Activated CD8-positive, alpha-beta memory T cell treated with anti-CD3 and anti-CD28 coated beads, Interleukin-2, amount 10 ng/mL, durations not matched to agents 7 days and 5 days (primary cell): Measurements from ENCODE around the gene GIMAP6. TPM values are rescaled to one million over a fixed set of nuclear protein-coding genes. Genes with fewer than 3 reads are reported as not detected.
"Not testable (repeated sequence)": the region's sequence is repeated elsewhere in the genome, so short reads cannot be mapped to it uniquely, and the experiment has no call there.

ENCODE experiments used
- ATAC-seq: fragments of 150-1000 bp; cut with Tn5 transposase; one replicate; pipeline ENCODE4 v1.10.0; 2021; ENCODE audit warnings: moderate library complexity
- CTCF ChIA-PET: fragments of 350-600 bp; sonication (Branson Sonifier 250); formaldehyde crosslinking; loops from one replicate; lab custom pipeline; 2021; ENCODE audit warnings: antibody characterized with exemption; lab: Charles Lee
- DNase-seq: peaks from one replicate; pipeline ENCODE4 v3.0.0-alpha.2; 2020
- H3K27ac Mint-ChIP-seq: one replicate; pipeline ENCODE4 v1.8.0; 2021; ENCODE audit warnings: mild to moderate bottlenecking, mixed read lengths
- H3K27me3 Mint-ChIP-seq: one replicate; pipeline ENCODE4 v1.8.0; 2021; ENCODE audit warnings: mixed read lengths
- H3K36me3 Mint-ChIP-seq: one replicate; pipeline ENCODE4 v1.8.0; 2021; ENCODE audit warnings: mild to moderate bottlenecking, mixed read lengths
- H3K4me1 Mint-ChIP-seq: one replicate; pipeline ENCODE4 v1.8.0; 2021; ENCODE audit warnings: mixed read lengths
- H3K4me3 Mint-ChIP-seq: one replicate; pipeline ENCODE4 v1.8.0; 2021; ENCODE audit warnings: mild to moderate bottlenecking, moderate library complexity, mixed read lengths
- H3K9me3 Mint-ChIP-seq: one replicate; pipeline ENCODE4 v1.8.0; 2022; ENCODE audit warnings: low read depth, mixed read lengths
- total RNA-seq, 2 experiments: library from RNA; stranded (reverse); gene quantifications; one replicate each; pipeline ENCODE4 v1.2.3, GENCODE V29; 2021

Gene GIMAP6
- total RNA-seq, 2 experiments from 2014 or later = 54.6 to 65.0 TPM

DNA sequence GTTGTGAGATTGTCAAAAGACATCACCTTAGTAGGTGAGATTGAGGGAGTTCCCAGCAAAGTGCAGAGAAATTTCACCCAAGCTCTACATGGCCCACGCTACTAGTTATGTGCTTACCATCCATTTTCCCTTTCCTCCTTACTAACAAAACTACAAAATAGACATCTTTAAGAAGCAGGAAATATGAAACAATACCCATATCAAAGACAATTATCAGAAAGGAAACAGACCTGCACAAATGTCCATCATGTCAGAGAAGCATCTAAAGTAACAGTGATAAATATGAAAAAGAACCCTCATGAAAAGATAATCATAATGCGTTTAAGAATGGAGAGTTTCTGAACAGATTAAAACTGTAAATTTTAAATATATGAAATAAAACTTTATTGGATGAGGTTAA, 36.8 kb downstream of the GIMAP6 start:
- ATAC-seq = no peak
- CTCF ChIA-PET = no interaction called here
- peaks cover 62% of the 10 kb centered on the region for H3K36me3 Mint-ChIP-seq

GRCh38 chr7:150594805-150595204, 37.4 kb downstream of the GIMAP6 start:
- H3K27ac Mint-ChIP-seq = no peak overlapping the region
- peaks cover 4% of the 10 kb centered on the region for H3K4me1 Mint-ChIP-seq
- peaks cover 21% of the 10 kb centered on the region for H3K9me3 Mint-ChIP-seq
- DNase-seq = no peak
- ATAC-seq = no peak
- H3K27me3 Mint-ChIP-seq = no peaks in the 10 kb centered on the region
- CTCF ChIA-PET = no interaction called here
- peaks cover 60% of the 10 kb centered on the region for H3K36me3 Mint-ChIP-seq
- no peak overlapping the region for H3K4me3 Mint-ChIP-seq

More for the DNA sequence above, 36.8 kb downstream of the GIMAP6 start:
- Mint-ChIP-seq H3K4me1 (peaks cover 4% of the 10 kb centered on the region), H3K27me3 (no peaks in the 10 kb centered on the region), H3K9me3 (peaks cover 24% of the 10 kb centered on the region), H3K27ac (no peak overlapping the region), H3K4me3 (no peak overlapping the region)
- DNase-seq = no peak

GRCh38 chr7:150587551-150587950, 44.6 kb downstream of the GIMAP6 start:
- H3K27me3 Mint-ChIP-seq = no peaks in the 10 kb centered on the region
- peaks cover 23% of the 10 kb centered on the region for H3K9me3 Mint-ChIP-seq
- H3K4me1 Mint-ChIP-seq = peaks cover 23% of the 10 kb centered on the region
- no peak for ATAC-seq
- no peak for DNase-seq
- H3K27ac Mint-ChIP-seq = no peak overlapping the region
- CTCF ChIA-PET = interaction anchor here (1.1 to 1.4 kb wide), 3 partner anchors 17 to 138 kb away, joined by 3 read pairs; partner anchors contain the start of gene GIMAP1
- H3K36me3 Mint-ChIP-seq = peaks cover 46% of the 10 kb centered on the region
- H3K4me3 Mint-ChIP-seq = no peak overlapping the region

- peak; percentile 68 for ATAC-seq
- Mint-ChIP-seq H3K4me1 (peaks cover 23% of the 10 kb centered on the region), H3K27me3 (no peaks in the 10 kb centered on the region), H3K27ac (peak overlapping the region; percentile 77), H3K9me3 (peaks cover 19% of the 10 kb centered on the region), H3K36me3 (peaks cover 41% of the 10 kb centered on the region), H3K4me3 (no peak overlapping the region)
- no peak for DNase-seq
- CTCF ChIA-PET = interaction anchor here (1.1 to 1.4 kb wide), 2 partner anchors 17 to 129 kb away, joined by 3 read pairs; partner anchors contain the start of gene GIMAP1
Measured at GRCh38 chr7:150586785-150587152, 45.4 kb downstream of the GIMAP6 start.

- DNase-seq = no peak
- CTCF ChIA-PET = interaction anchor here (0.6 to 1.4 kb wide), 3 partner anchors 16 to 130 kb away, joined by 3 read pairs; partner anchors contain the start of gene GIMAP1
- Mint-ChIP-seq H3K4me3 (no peak overlapping the region), H3K36me3 (peaks cover 38% of the 10 kb centered on the region), H3K27ac (peak overlapping the region; percentile 77), H3K27me3 (no peaks in the 10 kb centered on the region), H3K4me1 (peaks cover 23% of the 10 kb centered on the region), H3K9me3 (peaks cover 16% of the 10 kb centered on the region)
- peak; percentile 61 for ATAC-seq
Measured at GRCh38 chr7:150586068-150586784, 46.0 kb downstream of the GIMAP6 start.

DNA sequence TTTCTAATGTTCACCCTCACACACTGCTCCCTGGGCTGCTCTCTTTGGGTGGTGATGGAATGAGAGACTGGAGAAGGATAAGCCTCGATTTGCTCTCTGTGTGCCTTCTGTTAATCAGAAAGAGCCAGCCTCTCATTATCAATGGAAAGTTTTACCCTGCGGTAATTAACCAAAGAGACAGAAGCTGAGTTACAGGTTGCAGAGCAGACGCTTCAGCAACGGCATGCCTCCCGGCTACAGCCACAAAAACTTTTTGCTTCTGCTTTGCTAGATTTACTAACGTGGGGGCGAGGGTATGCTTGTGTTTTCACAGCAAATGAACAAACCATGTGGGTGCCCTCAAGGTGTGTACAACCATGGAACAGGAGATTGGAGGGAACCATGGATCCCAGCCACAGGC, 47.0 kb downstream of the GIMAP6 start:
- Mint-ChIP-seq H3K4me3 (no peak overlapping the region), H3K36me3 (peaks cover 38% of the 10 kb centered on the region), H3K9me3 (peaks cover 23% of the 10 kb centered on the region), H3K4me1 (peaks cover 31% of the 10 kb centered on the region), H3K27me3 (no peaks in the 10 kb centered on the region), H3K27ac (no peak overlapping the region)
- CTCF ChIA-PET = no interaction called here
- ATAC-seq = no peak
- DNase-seq = no peak

DNA sequence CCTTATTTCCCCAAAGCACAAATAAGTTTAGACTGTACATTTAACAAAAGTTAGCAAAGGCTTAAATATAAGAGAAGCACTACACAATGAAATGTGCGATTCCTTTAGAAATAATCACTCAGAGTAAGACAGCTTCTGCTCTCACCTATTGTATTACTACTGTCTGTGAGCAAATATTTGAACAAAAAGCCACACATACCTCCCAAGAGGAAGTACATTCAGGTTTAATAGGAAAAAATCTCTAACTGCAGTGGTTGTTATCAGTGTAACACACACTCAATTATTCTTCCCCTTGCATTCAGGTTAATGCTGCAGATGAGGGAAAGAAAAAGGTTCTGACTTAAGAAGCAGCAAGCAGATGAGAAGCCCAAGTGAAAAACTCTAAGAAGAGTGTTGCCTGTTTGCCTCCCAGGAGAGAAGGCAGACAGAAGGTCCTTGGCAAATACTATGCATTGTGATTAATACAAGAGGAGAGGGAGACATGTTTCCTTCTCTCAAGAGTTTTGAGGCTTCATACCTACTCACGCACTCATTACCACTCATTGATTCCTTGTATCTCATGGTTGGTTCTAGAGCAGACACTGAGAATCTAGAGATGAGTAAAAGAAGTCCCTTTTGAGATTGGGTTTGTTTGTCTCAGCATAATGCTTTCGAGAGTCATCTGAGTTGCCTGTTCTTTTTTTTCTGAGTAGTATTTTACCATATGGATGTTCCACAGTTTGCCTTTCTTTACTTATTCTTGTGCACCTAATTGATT, 51.4 kb downstream of the GIMAP6 start:
- Mint-ChIP-seq H3K36me3 (peaks cover 61% of the 10 kb centered on the region), H3K9me3 (peaks cover 29% of the 10 kb centered on the region), H3K4me1 (peaks cover 25% of the 10 kb centered on the region), H3K27me3 (no peaks in the 10 kb centered on the region), H3K27ac (no peak overlapping the region), H3K4me3 (no peak overlapping the region)
- CTCF ChIA-PET = interaction anchor here (0.9 kb wide), 1 partner anchor 132 kb away, joined by 3 read pairs; no protein-coding TSS in a partner anchor
- peak; percentile 16 for ATAC-seq
- no peak for DNase-seq

- ATAC-seq, H3K4me3 Mint-ChIP-seq, H3K27me3 Mint-ChIP-seq, CTCF ChIA-PET, H3K27ac Mint-ChIP-seq: not testable (repeated sequence)
- H3K36me3 Mint-ChIP-seq = peaks cover 68% of the 10 kb centered on the region
- H3K4me1 Mint-ChIP-seq = peaks cover 21% of the 10 kb centered on the region
- DNase-seq = peak; percentile 56
- H3K9me3 Mint-ChIP-seq = peaks cover 29% of the 10 kb centered on the region
Measured at GRCh38 chr7:150579979-150580637, 52.1 kb downstream of the GIMAP6 start.

Other genes starting within 250 kb of the GIMAP6 start
- gene GIMAP8, start 181.8 kb downstream of the GIMAP6 start, total RNA-seq = 10 to 100 TPM in 1 of 2 experiments, 1 to 10 TPM in 1; 9.9 to 13.1 TPM
- 10 to 100 TPM; 49.9 to 89.7 TPM for gene GIMAP7, start 117.5 kb downstream of the GIMAP6 start, total RNA-seq
- gene GIMAP4, start 65.0 kb downstream of the GIMAP6 start, total RNA-seq = 100 to 1,000 TPM in 1 of 2 experiments, 10 to 100 TPM in 1; 60.5 to 145 TPM
- gene GIMAP2, start 53.3 kb upstream of the GIMAP6 start, total RNA-seq = 10 to 100 TPM; 60.3 to 80.0 TPM
- gene GIMAP1, start 84.2 kb upstream of the GIMAP6 start, total RNA-seq = 10 to 100 TPM in 1 of 2 experiments, 1 to 10 TPM in 1; 6.8 to 12.4 TPM
- gene GIMAP5, start 105.0 kb upstream of the GIMAP6 start, total RNA-seq = 10 to 100 TPM; 41.0 to 42.5 TPM
- not detected for gene TMEM176B, start 168.0 kb upstream of the GIMAP6 start, total RNA-seq
- gene TMEM176A, start 168.4 kb upstream of the GIMAP6 start, total RNA-seq = not detected
- gene AOC1, start 220.1 kb upstream of the GIMAP6 start, total RNA-seq = not detected